CD4-positive, alpha-beta T cell treated with Interleukin-6 for 4 hours (primary cell): ENCODE results near the gene SMNDC1.

Experiments
- DNase-seq: peaks from one replicate; pipeline ENCODE4 v3.0.0-alpha.2; 2020; ENCODE audit warnings: mixed read lengths

SMNDC1 gene

GRCh38 chr10:110326351-110327032 lies 21.8 kb upstream of the SMNDC1 start:
- DNase-seq: no peak

GRCh38 chr10:110324805-110325280 lies 20.1 kb upstream of the SMNDC1 start:
- DNase-seq: no peak

- no peak for DNase-seq
Measured at GRCh38 chr10:110324201-110324804, 19.6 kb upstream of the SMNDC1 start.

GRCh38 chr10:110323503-110323902 lies 18.8 kb upstream of the SMNDC1 start:
- no peak for DNase-seq

GRCh38 chr10:110321869-110322620 lies 17.3 kb upstream of the SMNDC1 start:
- DNase-seq: no peak

- no peak for DNase-seq
Measured at GRCh38 chr10:110317866-110318850, 13.4 kb upstream of the SMNDC1 start.

- no peak for DNase-seq
Measured at GRCh38 chr10:110313674-110314073, 9.0 kb upstream of the SMNDC1 start.

GRCh38 chr10:110312206-110312605 lies 7.5 kb upstream of the SMNDC1 start:
- DNase-seq: no peak

GRCh38 chr10:110311357-110311949 lies 6.7 kb upstream of the SMNDC1 start:
- peak; percentile 61 for DNase-seq

GRCh38 chr10:110310741-110311140 lies 6.0 kb upstream of the SMNDC1 start:
- no peak for DNase-seq

GRCh38 chr10:110307805-110308204 lies 3.1 kb upstream of the SMNDC1 start:
- no peak for DNase-seq

- no peak for DNase-seq
Measured at GRCh38 chr10:110306452-110306768, 1.7 kb upstream of the SMNDC1 start.

- peak; percentile 65 for DNase-seq
Measured at GRCh38 chr10:110305767-110306451, 1.2 kb upstream of the SMNDC1 start.

GRCh38 chr10:110304394-110304779 lies 333 bp downstream of the SMNDC1 start:
- no peak for DNase-seq

- DNase-seq: no peak
Measured at GRCh38 chr10:110303681-110304080, 1.0 kb downstream of the SMNDC1 start.

- DNase-seq: no peak
Measured at GRCh38 chr10:110300486-110300986, 4.2 kb downstream of the SMNDC1 start.

GRCh38 chr10:110296966-110297365 lies 7.8 kb downstream of the SMNDC1 start:
- no peak for DNase-seq

GRCh38 chr10:110286841-110287240 lies 17.9 kb downstream of the SMNDC1 start:
- no peak for DNase-seq

GRCh38 chr10:110285501-110285900 lies 19.2 kb downstream of the SMNDC1 start:
- DNase-seq: peak; percentile 1

GRCh38 chr10:110284262-110284661 lies 20.5 kb downstream of the SMNDC1 start:
- DNase-seq: no peak

- DNase-seq: peak; percentile 64
Measured at GRCh38 chr10:110279407-110279986, 25.2 kb downstream of the SMNDC1 start.
